ENCODE measurements around the gene PRPSAP1.

Gene PRPSAP1, protein sequence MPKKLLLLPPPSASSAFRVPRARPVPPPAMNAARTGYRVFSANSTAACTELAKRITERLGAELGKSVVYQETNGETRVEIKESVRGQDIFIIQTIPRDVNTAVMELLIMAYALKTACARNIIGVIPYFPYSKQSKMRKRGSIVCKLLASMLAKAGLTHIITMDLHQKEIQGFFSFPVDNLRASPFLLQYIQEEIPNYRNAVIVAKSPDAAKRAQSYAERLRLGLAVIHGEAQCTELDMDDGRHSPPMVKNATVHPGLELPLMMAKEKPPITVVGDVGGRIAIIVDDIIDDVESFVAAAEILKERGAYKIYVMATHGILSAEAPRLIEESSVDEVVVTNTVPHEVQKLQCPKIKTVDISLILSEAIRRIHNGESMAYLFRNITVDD

DNA sequence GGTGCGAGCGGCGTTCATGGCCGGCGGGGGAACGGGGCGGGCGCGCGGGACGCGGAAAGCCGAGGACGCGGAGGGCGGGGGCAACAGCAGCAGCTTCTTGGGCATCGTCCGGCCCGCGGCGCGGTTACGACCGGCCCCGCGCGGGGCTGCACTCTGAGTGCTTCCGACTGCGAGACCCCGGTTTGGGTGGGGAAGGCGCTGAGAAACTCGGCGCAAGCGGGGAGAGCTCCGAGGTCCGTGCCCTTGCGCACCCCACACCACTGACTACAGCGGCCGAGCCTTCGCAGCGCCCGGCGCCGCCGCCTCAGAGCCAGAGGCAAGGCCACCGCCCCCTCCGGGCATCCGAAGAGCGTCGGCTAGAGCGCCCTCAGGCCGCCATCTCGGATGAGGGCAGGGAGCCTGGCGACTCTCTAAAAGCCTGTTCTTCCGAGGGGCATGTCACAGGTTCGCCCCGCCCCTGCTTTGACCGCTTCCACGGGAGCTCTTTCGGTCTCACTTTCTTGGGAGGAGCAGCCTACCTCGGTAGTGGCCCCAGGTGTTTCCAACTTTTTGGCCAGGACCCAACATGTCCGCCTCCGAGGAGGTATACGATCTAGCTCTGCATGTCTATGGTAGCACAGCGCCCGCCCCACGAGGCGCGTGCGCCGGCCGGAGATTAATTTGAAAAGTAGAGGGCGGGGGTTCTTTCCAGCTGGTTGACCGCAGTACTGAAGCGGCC is at the start of gene PRPSAP1:
Gene PRPSAP1 (minus strand): TSS at position 318 of the 718 bp plus-strand sequence. CDS start 213 bp downstream, at position 105.
- peaks cover 28% of the 10 kb centered on the region for H3K36me3 ChIP-seq

DNA sequence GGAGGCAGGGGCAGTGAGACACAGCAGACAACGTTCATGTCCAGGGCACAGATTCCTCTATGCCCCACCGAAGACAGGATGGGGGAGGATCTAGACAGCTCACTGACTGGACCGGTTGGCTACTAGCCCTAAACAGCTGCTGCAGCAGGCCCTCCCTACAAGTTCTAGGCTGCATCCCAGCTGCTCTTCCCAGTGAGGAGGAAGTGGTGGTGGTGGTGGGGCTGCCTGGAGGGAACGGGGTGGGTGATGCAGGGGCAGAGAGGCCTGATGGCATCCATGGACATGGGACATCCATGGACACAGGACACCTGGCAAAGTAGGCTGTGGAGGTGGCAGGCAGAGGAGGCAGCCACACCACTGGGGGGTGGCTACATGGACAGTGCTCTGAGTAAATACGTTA is 49.0 kb upstream of the PRPSAP1 start:
- no peak overlapping the region for H3K27ac ChIP-seq
- TF ChIP-seq, protein P1, sequence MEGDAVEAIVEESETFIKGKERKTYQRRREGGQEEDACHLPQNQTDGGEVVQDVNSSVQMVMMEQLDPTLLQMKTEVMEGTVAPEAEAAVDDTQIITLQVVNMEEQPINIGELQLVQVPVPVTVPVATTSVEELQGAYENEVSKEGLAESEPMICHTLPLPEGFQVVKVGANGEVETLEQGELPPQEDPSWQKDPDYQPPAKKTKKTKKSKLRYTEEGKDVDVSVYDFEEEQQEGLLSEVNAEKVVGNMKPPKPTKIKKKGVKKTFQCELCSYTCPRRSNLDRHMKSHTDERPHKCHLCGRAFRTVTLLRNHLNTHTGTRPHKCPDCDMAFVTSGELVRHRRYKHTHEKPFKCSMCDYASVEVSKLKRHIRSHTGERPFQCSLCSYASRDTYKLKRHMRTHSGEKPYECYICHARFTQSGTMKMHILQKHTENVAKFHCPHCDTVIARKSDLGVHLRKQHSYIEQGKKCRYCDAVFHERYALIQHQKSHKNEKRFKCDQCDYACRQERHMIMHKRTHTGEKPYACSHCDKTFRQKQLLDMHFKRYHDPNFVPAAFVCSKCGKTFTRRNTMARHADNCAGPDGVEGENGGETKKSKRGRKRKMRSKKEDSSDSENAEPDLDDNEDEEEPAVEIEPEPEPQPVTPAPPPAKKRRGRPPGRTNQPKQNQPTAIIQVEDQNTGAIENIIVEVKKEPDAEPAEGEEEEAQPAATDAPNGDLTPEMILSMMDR (IDR thresholded peaks at IDR 0.05; ENCODE audit: low read depth, low read length) = no peak

More for the DNA sequence above, at the start of gene PRPSAP1:
- Histone ChIP-seq H3K9me3 (ENCODE audit: severe bottlenecking) (no peaks in the 10 kb centered on the region), H3K27me3 (ENCODE audit: insufficient read depth, low read depth, severe bottlenecking) (no peaks in the 10 kb centered on the region), H3K4me3 (ENCODE audit: low read depth, low read length) (peak within 1 kb of the TSS; percentile 90), H3K27ac (peak within 1 kb of the TSS; percentile 100)
- TF ChIP-seq, protein P1 (IDR thresholded peaks at IDR 0.05; ENCODE audit: low read depth, low read length) = peak; percentile 48
- DNase-seq = peak; percentile 96

DNA sequence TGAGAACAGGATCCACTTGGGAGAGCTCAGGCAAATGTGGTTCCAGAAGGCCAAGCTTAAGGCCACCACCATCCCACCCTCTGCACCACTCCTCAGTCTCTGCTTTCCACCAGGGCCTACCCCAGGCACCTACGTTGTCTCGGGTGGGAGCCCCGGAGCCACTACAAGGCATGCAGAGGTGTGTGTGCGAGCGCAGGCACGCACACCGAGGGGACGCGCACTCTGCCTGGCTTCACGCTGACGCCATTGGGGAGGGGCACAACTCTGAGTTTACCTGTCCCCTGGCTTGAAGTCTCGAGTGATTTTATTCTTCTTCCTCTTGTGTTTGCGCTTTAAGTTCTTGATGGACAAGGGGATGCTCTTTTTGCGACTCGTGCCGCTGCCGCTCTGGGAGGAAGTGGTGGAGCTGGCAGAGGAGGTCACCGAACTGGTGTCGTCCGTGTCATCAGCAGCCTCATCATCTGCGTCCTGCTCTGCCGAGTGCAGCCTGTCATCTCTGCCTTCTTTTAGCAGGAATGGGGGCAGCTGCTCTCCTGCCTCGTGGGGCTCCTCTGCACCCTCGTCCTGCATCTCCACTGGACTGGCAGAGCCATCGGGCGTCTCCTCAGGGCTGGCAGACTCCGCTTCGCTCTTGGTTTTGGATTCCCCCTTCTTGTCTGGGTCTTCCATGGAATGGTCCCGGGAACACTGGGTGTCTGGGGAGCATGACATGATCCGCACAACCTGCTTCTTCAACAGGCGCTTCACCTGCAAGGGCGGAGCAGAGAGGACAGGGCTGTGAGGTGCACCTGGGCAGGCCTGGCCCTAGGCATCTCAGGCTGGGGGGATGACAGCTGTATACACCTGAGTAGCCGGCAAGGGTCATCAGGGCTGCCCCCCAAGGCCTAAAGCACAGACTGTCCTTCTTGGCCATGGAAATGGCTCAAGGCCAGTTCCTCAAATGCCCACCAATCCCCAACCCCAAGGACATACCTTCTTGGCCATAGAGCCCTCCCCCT is 45.8 kb upstream of the PRPSAP1 start:
- TF ChIP-seq, protein P1 (IDR thresholded peaks at IDR 0.05; ENCODE audit: low read depth, low read length) = no peak
- Histone ChIP-seq H3K9me3 (ENCODE audit: severe bottlenecking) (no peaks in the 10 kb centered on the region), H3K27me3 (ENCODE audit: insufficient read depth, low read depth, severe bottlenecking) (no peaks in the 10 kb centered on the region), H3K36me3 (peaks cover 99% of the 10 kb centered on the region), H3K4me3 (ENCODE audit: low read depth, low read length) (no peak overlapping the region), H3K27ac (no peak overlapping the region)
- DNase-seq = no peak

More for the DNA sequence above, 49.0 kb upstream of the PRPSAP1 start:
- Histone ChIP-seq H3K36me3 (peaks cover 77% of the 10 kb centered on the region), H3K9me3 (ENCODE audit: severe bottlenecking) (no peaks in the 10 kb centered on the region), H3K27me3 (ENCODE audit: insufficient read depth, low read depth, severe bottlenecking) (no peaks in the 10 kb centered on the region), H3K4me3 (ENCODE audit: low read depth, low read length) (no peak overlapping the region)
- no peak for DNase-seq

DNA sequence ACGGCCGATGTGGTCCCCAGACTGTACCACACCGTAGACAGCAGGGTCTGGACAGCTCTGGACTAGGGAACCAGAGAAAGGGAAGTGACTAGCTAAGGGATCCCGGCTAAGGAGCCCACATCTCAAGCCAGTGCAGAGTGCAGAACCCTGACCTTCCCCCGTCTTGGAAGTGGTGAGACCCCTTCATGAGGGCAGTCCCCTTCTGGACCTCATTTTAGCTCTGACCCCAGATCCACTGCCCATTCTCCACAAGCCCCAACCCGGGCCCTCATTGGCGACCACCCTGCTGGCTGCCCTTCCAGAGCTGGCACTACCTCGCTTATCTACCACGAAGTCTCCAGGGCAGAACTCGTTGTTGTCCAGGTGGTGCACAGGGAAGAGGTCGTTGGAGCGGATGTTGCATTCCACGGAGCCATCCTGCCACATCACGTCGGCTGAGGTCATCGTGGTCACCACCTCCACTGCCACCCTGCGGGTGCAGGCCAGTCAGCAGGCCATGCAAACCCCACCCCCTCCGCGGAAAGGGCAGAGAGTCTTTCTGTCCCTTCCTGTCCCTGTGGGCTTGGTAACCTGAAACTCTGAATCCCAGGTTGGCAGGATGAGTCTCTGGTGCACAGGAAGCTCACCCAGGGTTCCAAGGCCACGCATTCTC is 44.9 kb upstream of the PRPSAP1 start:
- no peak for DNase-seq
- Histone ChIP-seq H3K27me3 (ENCODE audit: insufficient read depth, low read depth, severe bottlenecking) (no peaks in the 10 kb centered on the region), H3K36me3 (peaks cover 99% of the 10 kb centered on the region), H3K4me3 (ENCODE audit: low read depth, low read length) (no peak overlapping the region), H3K9me3 (ENCODE audit: severe bottlenecking) (no peaks in the 10 kb centered on the region), H3K27ac (no peak overlapping the region)
- TF ChIP-seq, protein P1 (IDR thresholded peaks at IDR 0.05; ENCODE audit: low read depth, low read length) = no peak
